BJ (cell line): ENCODE data around the gene MAGEF1. TPM values are rescaled to one million over a fixed set of nuclear protein-coding genes. Genes with fewer than 3 reads are reported as not detected.

Experiments used
- CTCF ChIA-PET: fragments of 350-600 bp; formaldehyde crosslinking; extraction: SDS; loops from one replicate; lab custom pipeline; 2021; ENCODE audit warnings: antibody characterized with exemption, inconsistent platforms; lab: Yijun Ruan, JAX
- POLR2A ChIA-PET: fragments of 300-600 bp; sonication (Branson Sonifier 250); formaldehyde crosslinking; extraction: SDS; loops from one replicate; lab custom pipeline; 2021; ENCODE audit warnings: antibody characterized with exemption; lab: Charles Lee
- DNase-seq: peaks from one replicate; pipeline ENCODE4 v3.0.0-alpha.2; 2011; ENCODE audit warnings: low read depth
- H3K27me3 ChIP-seq: 2 replicates; pipeline ENCODE4 v1.6.0; 2011; ENCODE audit warnings: low read length; ENCODE audit not compliant: control insufficient read depth, insufficient read depth
- H3K36me3 ChIP-seq: 2 replicates; pipeline ENCODE4 v1.5.1; 2011; ENCODE audit warnings: low read length; ENCODE audit not compliant: control insufficient read depth, insufficient read depth
- H3K4me3 ChIP-seq: 2 replicates; pipeline ENCODE4 v1.5.1; 2011; ENCODE audit warnings: low read depth, mild to moderate bottlenecking, control low read depth, low read length
- polyA plus RNA-seq: library from polyadenylated mRNA; depleted of rRNA; stranded (reverse); fragments of >200 nt; gene quantifications from 2 replicates; pipeline ENCODE4 v1.2.3, GENCODE V29; 2011
- TF ChIP-seq, protein P1 (sequence below): IDR thresholded peaks from 2 replicates; pipeline ENCODE4 v1.5.1; 2011; ENCODE audit warnings: low read depth, mild to moderate bottlenecking, control low read depth, inconsistent platforms, low read length, moderate library complexity; ENCODE audit not compliant: insufficient read depth

The MAGEF1 gene
- polyA plus RNA-seq, 1 experiment, result 14.3 TPM

GRCh38 chr3:184758056-184758455 lies 46.2 kb upstream of the MAGEF1 start:
- ChIA-PET CTCF (interaction anchor here (3.8 to 4.8 kb wide), 2 partner anchors 20 to 197 kb away, joined by 21 to 28 read pairs; partner anchors contain the start of gene EPHB3), POLR2A (interaction anchor here (0.7 kb wide), 1 partner anchor 20 kb away, joined by 5 read pairs; no protein-coding TSS in a partner anchor)
- no peak overlapping the region for H3K4me3 ChIP-seq
- TF ChIP-seq, protein P1, sequence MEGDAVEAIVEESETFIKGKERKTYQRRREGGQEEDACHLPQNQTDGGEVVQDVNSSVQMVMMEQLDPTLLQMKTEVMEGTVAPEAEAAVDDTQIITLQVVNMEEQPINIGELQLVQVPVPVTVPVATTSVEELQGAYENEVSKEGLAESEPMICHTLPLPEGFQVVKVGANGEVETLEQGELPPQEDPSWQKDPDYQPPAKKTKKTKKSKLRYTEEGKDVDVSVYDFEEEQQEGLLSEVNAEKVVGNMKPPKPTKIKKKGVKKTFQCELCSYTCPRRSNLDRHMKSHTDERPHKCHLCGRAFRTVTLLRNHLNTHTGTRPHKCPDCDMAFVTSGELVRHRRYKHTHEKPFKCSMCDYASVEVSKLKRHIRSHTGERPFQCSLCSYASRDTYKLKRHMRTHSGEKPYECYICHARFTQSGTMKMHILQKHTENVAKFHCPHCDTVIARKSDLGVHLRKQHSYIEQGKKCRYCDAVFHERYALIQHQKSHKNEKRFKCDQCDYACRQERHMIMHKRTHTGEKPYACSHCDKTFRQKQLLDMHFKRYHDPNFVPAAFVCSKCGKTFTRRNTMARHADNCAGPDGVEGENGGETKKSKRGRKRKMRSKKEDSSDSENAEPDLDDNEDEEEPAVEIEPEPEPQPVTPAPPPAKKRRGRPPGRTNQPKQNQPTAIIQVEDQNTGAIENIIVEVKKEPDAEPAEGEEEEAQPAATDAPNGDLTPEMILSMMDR, result no peak
- DNase-seq, result no peak
- no peaks in the 10 kb centered on the region for H3K36me3 ChIP-seq
- H3K27me3 ChIP-seq, result peaks cover 1% of the 10 kb centered on the region

GRCh38 chr3:184757022-184757651 lies 45.3 kb upstream of the MAGEF1 start:
- ChIA-PET CTCF (interaction anchor here (1.0 to 4.8 kb wide), 3 partner anchors 14 to 196 kb away, joined by 3 to 28 read pairs (median 21); partner anchors contain the start of gene EPHB3), POLR2A (no interaction called here)
- Histone ChIP-seq H3K27me3 (peaks cover 1% of the 10 kb centered on the region), H3K36me3 (no peaks in the 10 kb centered on the region), H3K4me3 (no peak overlapping the region)
- DNase-seq, result no peak
- TF ChIP-seq, protein P1, result no peak

- Histone ChIP-seq H3K27me3 (no peaks in the 10 kb centered on the region; the same call in none of the 2 replicates), H3K4me3 (no peak overlapping the region), H3K36me3 (no peaks in the 10 kb centered on the region)
- ChIA-PET CTCF (interaction anchor here (0.6 to 4.8 kb wide), 5 partner anchors 13 to 214 kb away, joined by 3 to 28 read pairs (median 3); partner anchors contain the start of gene EPHB3), POLR2A (interaction anchor here (1.2 kb wide), 1 partner anchor 195 kb away, joined by 3 read pairs; no protein-coding TSS in a partner anchor)
- no peak for DNase-seq
- TF ChIP-seq, protein P1, result no peak
Measured at GRCh38 chr3:184756151-184757021, 44.5 kb upstream of the MAGEF1 start.

DNA sequence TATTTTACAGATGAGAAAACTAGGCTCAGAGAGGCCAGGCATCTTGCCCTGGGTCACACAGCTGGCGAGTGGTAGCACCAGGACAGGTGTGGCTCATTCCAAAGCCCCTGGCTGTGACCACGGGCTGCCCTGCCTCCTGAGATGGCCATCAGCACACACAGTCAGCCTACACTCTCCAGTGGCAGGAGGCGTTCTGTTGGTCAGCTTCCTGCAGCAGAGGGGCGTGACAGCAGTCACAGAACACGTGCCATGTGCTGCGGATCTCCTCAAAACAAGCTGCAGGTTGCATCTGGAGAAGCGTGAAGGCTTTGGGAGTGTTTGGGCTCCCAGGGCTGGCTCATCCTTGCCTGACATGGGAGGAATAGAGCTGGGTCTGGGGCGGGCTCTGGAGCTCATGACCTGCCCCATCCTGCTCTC lies 43.5 kb upstream of the MAGEF1 start:
- Histone ChIP-seq H3K27me3 (no peaks in the 10 kb centered on the region; the same call in none of the 2 replicates), H3K36me3 (no peaks in the 10 kb centered on the region), H3K4me3 (no peak overlapping the region)
- ChIA-PET CTCF (interaction anchor here (1.3 to 3.8 kb wide), 3 partner anchors 23 to 194 kb away, joined by 3 to 21 read pairs (median 3); partner anchors contain the start of gene EPHB3), POLR2A (interaction anchor here (1.2 kb wide), 1 partner anchor 194 kb away, joined by 3 read pairs; no protein-coding TSS in a partner anchor)
- TF ChIP-seq, protein P1, result no peak
- DNase-seq, result no peak

- Histone ChIP-seq H3K36me3 (no peaks in the 10 kb centered on the region), H3K4me3 (no peak overlapping the region), H3K27me3 (no peaks in the 10 kb centered on the region; the same call in none of the 2 replicates)
- CTCF ChIA-PET, result interaction anchor here (0.8 to 1.5 kb wide), 4 partner anchors 9 to 189 kb away, joined by 3 to 7 read pairs (median 4); no protein-coding TSS in a partner anchor
- POLR2A ChIA-PET, result no interaction called here
- TF ChIP-seq, protein P1, result no peak
- no peak for DNase-seq
Measured at GRCh38 chr3:184752361-184752760, 40.5 kb upstream of the MAGEF1 start.
